Peyer's patch (tissue), 4 donors: ENCODE data around the gene TRIM56.

ENCODE experiments used
- POLR2A ChIP-seq, 2 donors: fragments of 450-650 bp; IDR thresholded peaks; one replicate each; pipeline ENCODE4 v1.5.1; 2017; ENCODE audit warnings: antibody characterized with exemption in 2 of 2, mild to moderate bottlenecking in 2 of 2, moderate library complexity in 2 of 2
- TF ChIP-seq, protein P1 (sequence below), 6 experiments: fragments of 450-650 bp in 4 of 6; fragments of 200-600 bp in 2 of 6; sonication (generic) in 1 of 6; IDR thresholded peaks; one replicate each; pipeline ENCODE4 v1.5.1; 2017 to 2019; ENCODE audit warnings: antibody characterized with exemption in 6 of 6, mild to moderate bottlenecking in 3 of 6, moderate library complexity in 1 of 6

DNA sequence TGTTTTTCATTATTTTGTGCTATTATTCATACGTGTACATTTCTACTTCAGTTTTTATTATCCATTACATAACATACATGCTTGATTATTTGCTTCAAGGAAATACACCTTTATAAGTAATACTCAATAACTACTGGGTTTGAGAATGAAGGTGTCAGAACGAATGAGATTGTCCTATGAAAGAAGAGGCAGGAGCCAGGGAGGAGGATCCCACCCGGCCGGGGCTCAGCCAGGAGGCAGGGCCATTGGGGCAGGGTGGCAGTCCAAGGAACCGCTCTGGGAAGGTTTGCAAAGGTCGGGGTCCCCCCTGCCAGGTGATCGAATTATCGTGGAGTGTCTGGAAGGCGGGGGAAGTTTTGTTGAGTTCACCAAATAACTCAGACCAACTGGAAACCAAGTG is 9.1 kb downstream of the TRIM56 start:
- TF ChIP-seq, protein P1, sequence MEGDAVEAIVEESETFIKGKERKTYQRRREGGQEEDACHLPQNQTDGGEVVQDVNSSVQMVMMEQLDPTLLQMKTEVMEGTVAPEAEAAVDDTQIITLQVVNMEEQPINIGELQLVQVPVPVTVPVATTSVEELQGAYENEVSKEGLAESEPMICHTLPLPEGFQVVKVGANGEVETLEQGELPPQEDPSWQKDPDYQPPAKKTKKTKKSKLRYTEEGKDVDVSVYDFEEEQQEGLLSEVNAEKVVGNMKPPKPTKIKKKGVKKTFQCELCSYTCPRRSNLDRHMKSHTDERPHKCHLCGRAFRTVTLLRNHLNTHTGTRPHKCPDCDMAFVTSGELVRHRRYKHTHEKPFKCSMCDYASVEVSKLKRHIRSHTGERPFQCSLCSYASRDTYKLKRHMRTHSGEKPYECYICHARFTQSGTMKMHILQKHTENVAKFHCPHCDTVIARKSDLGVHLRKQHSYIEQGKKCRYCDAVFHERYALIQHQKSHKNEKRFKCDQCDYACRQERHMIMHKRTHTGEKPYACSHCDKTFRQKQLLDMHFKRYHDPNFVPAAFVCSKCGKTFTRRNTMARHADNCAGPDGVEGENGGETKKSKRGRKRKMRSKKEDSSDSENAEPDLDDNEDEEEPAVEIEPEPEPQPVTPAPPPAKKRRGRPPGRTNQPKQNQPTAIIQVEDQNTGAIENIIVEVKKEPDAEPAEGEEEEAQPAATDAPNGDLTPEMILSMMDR (IDR thresholded peaks at IDR 0.05), result no peak
- no peak for TF ChIP-seq POLR2A (IDR thresholded peaks at IDR 0.05)
